GOT3 (cell line): Measurements from ENCODE around the gene H19.

Experiments
- DNase-seq: peaks from one replicate; lab custom pipeline; 2025; ENCODE audit warnings: mixed read lengths; lab: John Stamatoyannopoulos, UW

H19 gene

GRCh38 chr11:1983601-1983961 lies 14.1 kb downstream of the H19 start:
- DNase-seq = no peak

GRCh38 chr11:1982873-1983600 lies 14.6 kb downstream of the H19 start:
- no peak for DNase-seq

GRCh38 chr11:1979607-1980006 lies 18.0 kb downstream of the H19 start:
- DNase-seq = no peak

GRCh38 chr11:1978720-1979473 lies 18.7 kb downstream of the H19 start:
- no peak for DNase-seq

GRCh38 chr11:1975185-1975584 lies 22.5 kb downstream of the H19 start:
- no peak for DNase-seq

GRCh38 chr11:1970956-1971355 lies 26.7 kb downstream of the H19 start:
- no peak for DNase-seq

- no peak for DNase-seq
These were observed 27.9 kb downstream of the H19 start for GRCh38 chr11:1969776-1970175.

- DNase-seq = no peak
These were observed 28.6 kb downstream of the H19 start for GRCh38 chr11:1969035-1969434.

- no peak for DNase-seq
These were observed 29.1 kb downstream of the H19 start for GRCh38 chr11:1968454-1969002.

GRCh38 chr11:1967641-1968225 lies 29.9 kb downstream of the H19 start:
- DNase-seq = no peak

GRCh38 chr11:1966531-1966930 lies 31.1 kb downstream of the H19 start:
- no peak for DNase-seq

GRCh38 chr11:1964955-1965354 lies 32.7 kb downstream of the H19 start:
- DNase-seq = no peak

GRCh38 chr11:1964348-1964747 lies 33.3 kb downstream of the H19 start:
- DNase-seq = no peak

GRCh38 chr11:1963864-1964263 lies 33.8 kb downstream of the H19 start:
- DNase-seq = no peak

- DNase-seq = no peak
These were observed 37.9 kb downstream of the H19 start for GRCh38 chr11:1959786-1960185.

GRCh38 chr11:1958367-1958766 lies 39.3 kb downstream of the H19 start:
- DNase-seq = no peak

- DNase-seq = no peak
These were observed 44.0 kb downstream of the H19 start for GRCh38 chr11:1953489-1954266.

GRCh38 chr11:1952806-1953482 lies 44.7 kb downstream of the H19 start:
- no peak for DNase-seq

- DNase-seq = no peak
These were observed 47.7 kb downstream of the H19 start for GRCh38 chr11:1949922-1950321.

GRCh38 chr11:1949302-1949701 lies 48.3 kb downstream of the H19 start:
- DNase-seq = no peak

- no peak for DNase-seq
These were observed 49.3 kb downstream of the H19 start for GRCh38 chr11:1948389-1948788.
